Measurements from ENCODE around the gene SLC22A31. TPM values are rescaled to one million over a fixed set of nuclear protein-coding genes. Genes with fewer than 3 reads are reported as not detected.
"Not testable (repeated sequence)": the region's sequence is repeated elsewhere in the genome, so short reads cannot be mapped to it uniquely, and the experiment has no call there.

Gene SLC22A31
- total RNA-seq, 4 donors from 2014 or later, result 0.54 TPM; not detected in 3

DNA sequence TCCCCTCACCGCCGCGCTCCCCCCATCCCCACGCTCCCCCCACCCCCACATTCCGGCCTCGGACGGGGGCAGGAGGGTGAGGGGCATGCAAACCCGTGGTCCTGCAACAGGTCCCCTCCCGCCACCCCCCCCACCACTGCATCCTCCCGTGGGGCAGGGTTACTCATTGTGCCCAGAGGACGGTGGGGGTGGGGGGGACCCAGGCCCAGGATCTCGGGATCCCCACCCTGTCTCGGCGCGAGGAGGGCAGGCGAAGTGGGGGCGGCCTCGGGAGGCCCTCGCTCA lies 8.5 kb downstream of the SLC22A31 start:
- Histone ChIP-seq H3K27ac (no peak overlapping the region), H3K36me3 (no peaks in the 10 kb centered on the region), H3K9me3 (no peaks in the 10 kb centered on the region), H3K4me1 (peaks cover 8 to 10% of the 10 kb centered on the region in 2 donors), H3K4me3 (replicated peaks in 1 of 3) (peak overlapping the region in 1 of 3 donors; percentile 13), H3K27me3 (no peaks in the 10 kb centered on the region)
- TF ChIP-seq, protein P1, sequence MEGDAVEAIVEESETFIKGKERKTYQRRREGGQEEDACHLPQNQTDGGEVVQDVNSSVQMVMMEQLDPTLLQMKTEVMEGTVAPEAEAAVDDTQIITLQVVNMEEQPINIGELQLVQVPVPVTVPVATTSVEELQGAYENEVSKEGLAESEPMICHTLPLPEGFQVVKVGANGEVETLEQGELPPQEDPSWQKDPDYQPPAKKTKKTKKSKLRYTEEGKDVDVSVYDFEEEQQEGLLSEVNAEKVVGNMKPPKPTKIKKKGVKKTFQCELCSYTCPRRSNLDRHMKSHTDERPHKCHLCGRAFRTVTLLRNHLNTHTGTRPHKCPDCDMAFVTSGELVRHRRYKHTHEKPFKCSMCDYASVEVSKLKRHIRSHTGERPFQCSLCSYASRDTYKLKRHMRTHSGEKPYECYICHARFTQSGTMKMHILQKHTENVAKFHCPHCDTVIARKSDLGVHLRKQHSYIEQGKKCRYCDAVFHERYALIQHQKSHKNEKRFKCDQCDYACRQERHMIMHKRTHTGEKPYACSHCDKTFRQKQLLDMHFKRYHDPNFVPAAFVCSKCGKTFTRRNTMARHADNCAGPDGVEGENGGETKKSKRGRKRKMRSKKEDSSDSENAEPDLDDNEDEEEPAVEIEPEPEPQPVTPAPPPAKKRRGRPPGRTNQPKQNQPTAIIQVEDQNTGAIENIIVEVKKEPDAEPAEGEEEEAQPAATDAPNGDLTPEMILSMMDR (IDR thresholded peaks at IDR 0.05), result no peak
- no peak for TF ChIP-seq POLR2A (IDR thresholded peaks at IDR 0.05)
- intact Hi-C loops (cut with DNase I), result no loop called here
- no CpG with 5 or more reads among the region's 19 CpGs for WGBS, 2 donors
- DNase-seq, result no peak

DNA sequence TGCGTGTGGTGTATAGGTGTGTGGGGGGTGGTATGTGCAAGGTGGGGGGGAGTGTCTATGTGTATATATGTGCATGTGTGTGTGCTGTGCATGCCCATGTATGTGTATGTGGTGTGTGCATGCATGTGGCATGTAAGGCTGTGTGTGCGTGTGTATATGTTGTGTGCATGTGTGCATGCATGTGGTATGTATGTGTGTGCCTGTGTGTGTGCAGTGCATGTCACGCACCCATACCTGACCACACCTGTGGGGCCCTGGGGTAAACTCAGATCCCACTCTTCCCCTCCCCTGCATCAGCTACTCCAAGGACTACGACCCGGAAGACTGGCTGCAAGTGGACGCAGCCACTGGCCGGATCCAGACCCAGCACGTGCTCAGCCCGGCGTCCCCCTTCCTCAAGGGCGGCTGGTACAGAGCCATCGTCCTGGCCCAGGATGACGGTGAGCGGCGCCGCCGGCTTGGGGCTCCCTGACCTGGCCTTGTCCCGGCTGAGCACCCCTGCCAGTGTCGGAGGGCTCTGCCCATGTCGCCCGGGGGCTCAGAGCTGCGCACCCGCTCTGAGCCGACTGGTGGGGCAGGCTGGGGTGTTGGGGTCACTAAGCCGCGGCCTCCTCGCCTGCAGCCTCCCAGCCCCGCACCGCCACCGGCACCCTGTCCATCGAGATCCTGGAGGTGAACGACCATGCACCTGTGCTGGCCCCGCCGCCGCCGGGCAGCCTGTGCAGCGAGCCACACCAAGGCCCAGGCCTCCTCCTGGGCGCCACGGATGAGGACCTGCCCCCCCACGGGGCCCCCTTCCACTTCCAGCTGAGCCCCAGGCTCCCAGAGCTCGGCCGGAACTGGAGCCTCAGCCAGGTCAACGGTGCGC lies 9.1 kb downstream of the SLC22A31 start:
- Histone ChIP-seq H3K27me3 (no peaks in the 10 kb centered on the region), H3K4me3 (replicated peaks in 1 of 3) (no peak overlapping the region), H3K4me1 (peaks cover 8 to 10% of the 10 kb centered on the region in 2 donors), H3K9me3 (no peaks in the 10 kb centered on the region), H3K27ac (no peak overlapping the region), H3K36me3 (no peaks in the 10 kb centered on the region)
- WGBS, 2 donors, result 48 to 72% methylated on average over 5 to 11 of the region's 44 CpGs
- intact Hi-C loops (cut with DNase I), result no loop called here
- DNase-seq, result no peak
- TF ChIP-seq POLR2A (IDR thresholded peaks at IDR 0.05), result no peak
- TF ChIP-seq, protein P1 (IDR thresholded peaks at IDR 0.05), result no peak

DNA sequence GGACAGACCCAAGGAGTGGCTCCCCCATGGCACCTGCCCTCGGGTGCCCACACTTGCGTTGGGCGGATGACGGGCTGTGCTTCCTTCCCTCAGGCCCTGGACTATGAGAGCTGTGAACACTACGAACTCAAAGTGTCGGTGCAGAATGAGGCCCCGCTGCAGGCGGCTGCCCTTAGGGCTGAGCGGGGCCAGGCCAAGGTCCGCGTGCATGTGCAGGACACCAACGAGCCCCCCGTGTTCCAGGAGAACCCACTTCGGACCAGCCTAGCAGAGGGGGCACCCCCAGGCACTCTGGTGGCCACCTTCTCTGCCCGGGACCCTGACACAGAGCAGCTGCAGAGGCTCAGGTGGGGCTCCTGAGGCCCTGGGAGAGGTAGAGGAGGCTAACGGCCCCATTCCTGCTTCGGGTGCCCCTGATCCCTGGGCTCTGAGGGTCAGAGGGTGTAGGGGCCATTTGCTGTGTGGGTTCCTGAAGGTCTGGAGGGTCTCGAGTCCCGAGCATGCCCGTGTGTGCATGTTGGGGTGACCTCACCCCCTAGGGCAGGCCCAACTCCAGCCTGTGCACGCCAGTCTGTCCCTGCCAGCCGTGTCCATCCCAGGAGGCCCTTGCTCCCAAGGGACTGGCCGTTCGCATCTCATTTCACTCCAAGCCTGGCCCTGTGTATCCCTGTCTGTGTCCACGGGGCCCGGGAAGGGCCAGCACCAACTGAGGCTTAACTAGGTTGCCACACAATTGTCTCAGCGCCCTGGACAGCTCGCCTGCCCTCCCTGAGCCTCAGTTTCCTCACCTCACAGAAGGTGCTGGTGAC lies 10.0 kb downstream of the SLC22A31 start:
- Histone ChIP-seq H3K36me3 (no peaks in the 10 kb centered on the region), H3K27ac (no peak overlapping the region), H3K27me3 (no peaks in the 10 kb centered on the region), H3K4me3 (replicated peaks in 1 of 3) (no peak overlapping the region), H3K4me1 (peaks cover 8 to 10% of the 10 kb centered on the region in 2 donors), H3K9me3 (no peaks in the 10 kb centered on the region)
- TF ChIP-seq, protein P1 (IDR thresholded peaks at IDR 0.05), result no peak
- DNase-seq, result no peak
- intact Hi-C loops (cut with DNase I), result no loop called here
- 71 to 75% methylated on average over 15 to 28 of the region's 28 CpGs for WGBS, 2 donors

DNA sequence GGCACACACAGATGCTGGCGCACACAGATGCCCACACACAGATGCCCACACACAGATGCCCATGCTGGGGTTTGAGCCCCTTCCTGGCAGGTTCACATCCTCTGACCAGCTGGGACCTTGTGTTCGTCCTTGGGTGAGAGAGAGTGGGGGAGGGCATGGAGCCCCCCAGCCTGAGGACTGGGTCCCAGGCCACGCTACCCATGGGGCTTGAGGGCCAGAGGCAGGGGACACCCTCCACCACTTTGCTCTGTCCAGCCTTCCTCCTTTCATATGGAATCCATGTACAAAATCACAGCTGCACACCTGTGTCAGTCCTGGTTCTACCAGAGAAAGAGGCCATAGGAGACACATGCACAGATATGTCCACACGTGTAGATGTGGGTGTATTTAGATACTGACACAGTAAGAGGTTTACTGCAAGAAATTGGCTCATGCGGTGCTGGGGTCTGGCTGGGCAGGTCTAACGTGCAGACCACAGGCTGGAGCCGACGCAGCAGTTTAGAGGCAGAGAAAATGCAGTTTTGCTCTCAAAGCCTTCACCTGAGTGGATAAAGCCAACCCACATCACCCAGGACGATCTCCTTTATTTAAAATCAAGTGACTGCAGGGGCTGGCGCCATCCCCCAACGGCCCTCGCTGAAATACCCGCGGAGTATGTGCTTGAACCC lies 10.8 kb downstream of the SLC22A31 start:
- H3K27ac ChIP-seq, result no peak overlapping the region
- DNase-seq, result no peak
- intact Hi-C loops (cut with DNase I), result no loop called here
- no peaks in the 10 kb centered on the region for H3K36me3 ChIP-seq
- peaks cover 8 to 10% of the 10 kb centered on the region in 2 donors for H3K4me1 ChIP-seq
- H3K9me3 ChIP-seq, result no peaks in the 10 kb centered on the region
- H3K4me3 ChIP-seq (replicated peaks in 1 of 3), result no peak overlapping the region
- no peaks in the 10 kb centered on the region for H3K27me3 ChIP-seq
- no peak for TF ChIP-seq POLR2A (IDR thresholded peaks at IDR 0.05)
- TF ChIP-seq, protein P1 (IDR thresholded peaks at IDR 0.05), result no peak
- WGBS, 2 donors, result 61 to 65% methylated on average over 12 to 14 of the region's 14 CpGs

DNA sequence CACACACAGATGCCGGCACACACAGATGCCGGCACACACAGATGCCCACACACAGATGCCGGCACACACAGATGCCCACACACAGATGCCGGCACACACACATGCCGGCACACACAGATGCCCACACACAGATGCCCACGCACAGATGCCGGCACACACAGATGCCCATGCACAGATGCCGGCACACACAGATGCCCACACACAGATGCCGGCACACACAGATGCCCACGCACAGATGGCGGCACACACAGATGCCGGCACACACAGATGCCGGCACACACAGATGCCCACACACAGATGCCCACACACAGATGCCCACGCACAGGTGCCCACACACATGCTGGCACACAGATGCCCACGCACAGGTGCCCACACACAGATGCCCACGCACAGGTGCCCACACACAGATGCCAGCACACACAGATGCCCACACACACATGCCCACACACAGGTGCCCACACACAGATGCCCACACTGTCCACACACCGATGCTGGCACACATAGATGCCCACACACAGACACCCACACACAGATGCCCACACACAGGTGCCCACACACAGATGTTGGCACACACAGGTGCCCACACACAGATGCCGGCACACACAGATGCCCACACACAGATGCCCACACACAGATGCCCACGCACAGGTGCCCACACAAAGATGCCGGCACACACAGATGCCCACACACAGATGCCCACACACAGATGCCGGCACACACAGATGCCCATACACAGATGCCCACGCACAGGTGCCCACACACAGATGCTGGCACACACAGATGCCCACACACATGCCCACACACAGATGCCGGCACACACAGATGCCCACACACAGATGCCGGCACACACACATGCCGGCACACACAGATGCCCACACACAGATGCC lies 11.6 kb downstream of the SLC22A31 start:
- H3K27me3 ChIP-seq; H3K27ac ChIP-seq; DNase-seq; H3K9me3 ChIP-seq; H3K4me1 ChIP-seq; H3K4me3 ChIP-seq (replicated peaks in 1 of 3); H3K36me3 ChIP-seq; intact Hi-C loops (cut with DNase I): not testable (repeated sequence)
- 91 to 96% methylated on average over 7 to 15 of the region's 25 CpGs for WGBS, 2 donors

Data from thyroid gland (tissue), 4 donors.